Neuron (in vitro differentiated cells): ENCODE data around the gene S100A12.
"Not testable (repeated sequence)": the region's sequence is repeated elsewhere in the genome, so short reads cannot be mapped to it uniquely, and the experiment has no call there.

Experiments
- H2AFZ ChIP-seq: one replicate; pipeline ENCODE4 v1.6.1; 2013; ENCODE audit warnings: low read depth, mild to moderate bottlenecking, inconsistent platforms, low read length, moderate library complexity
- H3K27me3 ChIP-seq: one replicate; pipeline ENCODE4 v1.6.1; 2013; ENCODE audit warnings: low read length; ENCODE audit not compliant: insufficient read depth
- H3K36me3 ChIP-seq: one replicate; pipeline ENCODE4 v1.6.1; 2013; ENCODE audit warnings: low read length; ENCODE audit not compliant: insufficient read depth
- H3K4me1 ChIP-seq: one replicate; pipeline ENCODE4 v1.6.1; 2013; ENCODE audit warnings: low read length; ENCODE audit not compliant: insufficient read depth
- H3K4me3 ChIP-seq: 2 replicates; pipeline ENCODE4 v1.5.1; 2013; ENCODE audit warnings: mild to moderate bottlenecking, low read length, moderate library complexity
- H3K9me3 ChIP-seq: one replicate; pipeline ENCODE4 v1.6.1; 2013; ENCODE audit warnings: low read length

S100A12 gene

DNA sequence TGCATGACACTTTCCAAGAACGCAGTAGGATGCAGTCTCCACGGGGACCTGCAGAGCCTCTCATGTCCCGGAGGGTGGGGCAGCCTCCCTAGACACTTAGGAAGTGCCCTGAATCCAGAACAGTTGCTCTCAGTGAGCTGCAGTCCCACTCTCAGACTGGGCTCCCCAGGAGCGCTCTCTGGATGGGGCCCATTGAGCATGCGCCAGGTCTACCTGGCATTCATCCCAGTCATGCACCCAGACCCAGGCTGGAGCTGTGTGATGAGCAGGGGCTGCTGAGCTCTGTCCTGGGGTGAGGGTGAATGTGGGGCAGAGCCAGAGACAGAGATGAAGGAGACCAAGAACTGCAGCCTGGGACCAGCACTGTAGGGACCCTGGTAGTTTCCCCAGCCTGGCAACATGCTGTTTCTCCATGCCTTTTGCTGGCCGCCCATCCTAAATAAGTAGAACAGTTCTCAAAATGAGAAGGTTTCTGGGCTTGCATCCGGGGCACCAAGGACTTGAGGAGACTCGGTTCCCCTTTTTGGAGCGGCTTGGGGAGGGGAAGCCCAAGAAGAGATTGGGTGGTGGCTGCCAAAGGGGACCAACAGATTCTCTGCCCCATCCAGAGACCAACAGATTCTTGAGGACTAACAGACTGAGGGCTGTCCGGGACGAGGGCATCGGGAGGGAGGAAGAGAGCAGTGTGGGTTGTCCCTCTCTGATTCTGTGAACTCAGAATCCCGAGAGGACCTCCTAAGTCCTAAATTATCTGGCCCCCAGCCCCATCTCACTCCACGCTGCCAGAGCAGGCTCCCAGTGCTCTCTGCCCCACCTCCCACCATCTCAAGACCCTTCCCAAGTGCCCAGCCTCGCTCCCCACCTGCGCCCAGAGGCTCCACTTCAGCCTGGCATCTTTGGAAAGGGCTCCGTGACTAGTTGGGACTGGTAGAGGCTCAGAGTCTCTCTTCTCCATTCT is 25.8 kb downstream of the S100A12 start:
- H3K27me3 ChIP-seq = peaks cover 4% of the 10 kb centered on the region
- no peak overlapping the region for H2AFZ ChIP-seq
- no peaks in the 10 kb centered on the region for H3K36me3 ChIP-seq
- no peaks in the 10 kb centered on the region for H3K4me1 ChIP-seq
- H3K9me3 ChIP-seq = no peaks in the 10 kb centered on the region
- H3K4me3 ChIP-seq = no peak overlapping the region

GRCh38 chr1:153348511-153349362 is 26.7 kb downstream of the S100A12 start, which contains the start of gene PGLYRP4:
Gene PGLYRP4 (minus strand): TSS chr1:153348841. CDS start chr1:153347932, 909 bp downstream.
- Histone ChIP-seq H3K36me3 (no peaks in the 10 kb centered on the region), H2AFZ (no peak within 1 kb of the TSS), H3K4me3 (no peak within 1 kb of the TSS), H3K9me3 (no peaks in the 10 kb centered on the region), H3K27me3 (peaks cover 7% of the 10 kb centered on the region), H3K4me1 (no peaks in the 10 kb centered on the region)

GRCh38 chr1:153347856-153348255 is 27.6 kb downstream of the S100A12 start:
- H3K27me3 ChIP-seq = peaks cover 7% of the 10 kb centered on the region
- H3K4me1 ChIP-seq = no peaks in the 10 kb centered on the region
- no peaks in the 10 kb centered on the region for H3K36me3 ChIP-seq
- H3K9me3 ChIP-seq = no peaks in the 10 kb centered on the region
- H2AFZ ChIP-seq = no peak overlapping the region
- H3K4me3 ChIP-seq = no peak overlapping the region

- not testable (repeated sequence) for H2AFZ ChIP-seq, H3K9me3 ChIP-seq, H3K36me3 ChIP-seq, H3K4me3 ChIP-seq, H3K4me1 ChIP-seq, H3K27me3 ChIP-seq
Observed at GRCh38 chr1:153347049-153347448, 28.4 kb downstream of the S100A12 start.

GRCh38 chr1:153346077-153346723 is 29.2 kb downstream of the S100A12 start:
- no peaks in the 10 kb centered on the region for H3K36me3 ChIP-seq
- no peak overlapping the region for H2AFZ ChIP-seq
- H3K4me1 ChIP-seq = no peaks in the 10 kb centered on the region
- H3K27me3 ChIP-seq = peaks cover 7% of the 10 kb centered on the region
- no peaks in the 10 kb centered on the region for H3K9me3 ChIP-seq
- no peak overlapping the region for H3K4me3 ChIP-seq

- Histone ChIP-seq H2AFZ (no peak overlapping the region), H3K9me3 (no peaks in the 10 kb centered on the region), H3K4me3 (no peak overlapping the region), H3K27me3 (peaks cover 7% of the 10 kb centered on the region), H3K36me3 (no peaks in the 10 kb centered on the region), H3K4me1 (no peaks in the 10 kb centered on the region)
Observed at GRCh38 chr1:153345187-153346076, 30.0 kb downstream of the S100A12 start.

DNA sequence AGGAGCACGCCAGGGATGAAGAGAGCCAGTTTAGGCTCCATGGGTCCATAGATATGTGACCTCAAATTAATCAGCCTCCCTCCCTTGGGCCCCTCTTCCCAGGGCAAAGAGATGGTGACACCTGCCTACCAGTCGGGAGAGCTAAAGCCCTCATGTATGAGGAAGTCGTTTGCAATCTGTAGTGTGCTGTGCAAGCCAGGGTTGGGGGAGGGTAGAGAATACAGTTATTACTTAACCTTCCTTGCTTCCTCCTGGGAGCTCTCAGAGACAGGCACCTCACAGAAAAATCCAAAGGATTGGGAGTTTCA is 30.7 kb downstream of the S100A12 start:
- H3K9me3 ChIP-seq = no peaks in the 10 kb centered on the region
- no peak overlapping the region for H3K4me3 ChIP-seq
- H3K36me3 ChIP-seq = no peaks in the 10 kb centered on the region
- H3K4me1 ChIP-seq = no peaks in the 10 kb centered on the region
- peaks cover 7% of the 10 kb centered on the region for H3K27me3 ChIP-seq
- H2AFZ ChIP-seq = no peak overlapping the region

GRCh38 chr1:153343811-153344717 is 31.4 kb downstream of the S100A12 start:
- Histone ChIP-seq H3K36me3 (no peaks in the 10 kb centered on the region), H3K4me1 (no peaks in the 10 kb centered on the region), H3K4me3 (no peak overlapping the region), H3K9me3 (no peaks in the 10 kb centered on the region), H2AFZ (no peak overlapping the region), H3K27me3 (peaks cover 5% of the 10 kb centered on the region)

DNA sequence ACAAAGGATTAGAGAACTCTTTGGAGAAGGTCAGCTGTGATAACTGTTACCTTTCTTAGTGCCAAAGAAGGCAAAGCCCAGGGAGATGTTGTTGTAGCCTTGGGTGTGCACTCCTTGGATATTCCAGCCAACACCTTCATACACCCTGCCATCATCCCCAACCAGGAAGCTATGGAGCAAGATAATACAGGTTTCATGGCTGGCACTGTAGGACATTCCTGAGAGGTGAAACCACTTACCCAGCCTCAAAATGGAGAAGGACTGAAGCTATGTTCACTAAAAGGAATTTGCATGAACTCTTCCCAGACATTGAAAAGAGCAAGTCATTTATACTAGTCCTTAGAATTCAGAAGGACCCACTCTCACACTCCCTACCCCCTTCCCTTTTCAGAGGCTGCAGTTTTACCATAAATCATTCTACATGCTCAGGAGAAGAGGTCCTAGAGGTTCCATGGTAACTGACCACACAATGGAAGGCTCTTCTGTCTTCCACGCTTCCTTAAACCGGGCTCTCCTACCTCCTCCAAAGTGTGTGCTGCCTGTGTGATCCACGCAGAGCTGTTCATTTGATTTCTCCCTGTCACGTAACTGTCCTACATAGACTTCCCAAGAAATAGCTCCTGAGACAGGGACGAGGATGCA is 32.3 kb downstream of the S100A12 start:
- no peak overlapping the region for H3K4me3 ChIP-seq

DNA sequence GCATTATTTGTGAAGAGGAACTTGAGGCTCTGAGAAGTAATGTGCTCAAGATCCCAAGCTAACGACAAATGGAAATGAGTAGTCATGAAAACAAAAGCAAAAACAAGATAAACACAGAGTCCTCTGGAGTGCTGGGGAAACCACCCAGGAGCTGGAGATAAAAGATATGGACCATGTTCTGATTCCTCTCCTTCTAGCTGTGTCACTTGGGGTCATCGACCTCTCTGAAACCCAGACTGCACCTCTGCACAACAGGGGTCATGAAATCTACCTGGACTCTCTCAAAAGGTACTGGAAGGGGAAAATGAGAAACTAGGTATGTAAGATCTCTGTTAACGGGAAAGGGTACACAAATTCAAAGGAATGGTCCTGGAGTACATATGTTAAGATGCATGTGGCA is 33.2 kb downstream of the S100A12 start:
- H3K9me3 ChIP-seq = no peaks in the 10 kb centered on the region
- peaks cover 4% of the 10 kb centered on the region for H3K27me3 ChIP-seq
- no peaks in the 10 kb centered on the region for H3K4me1 ChIP-seq
- no peak overlapping the region for H3K4me3 ChIP-seq
- no peaks in the 10 kb centered on the region for H3K36me3 ChIP-seq
- H2AFZ ChIP-seq = no peak overlapping the region

More for the DNA sequence above, 32.3 kb downstream of the S100A12 start:
- Histone ChIP-seq H3K36me3 (no peaks in the 10 kb centered on the region), H3K4me1 (no peaks in the 10 kb centered on the region), H2AFZ (no peak overlapping the region), H3K9me3 (no peaks in the 10 kb centered on the region), H3K27me3 (peaks cover 4% of the 10 kb centered on the region)

DNA sequence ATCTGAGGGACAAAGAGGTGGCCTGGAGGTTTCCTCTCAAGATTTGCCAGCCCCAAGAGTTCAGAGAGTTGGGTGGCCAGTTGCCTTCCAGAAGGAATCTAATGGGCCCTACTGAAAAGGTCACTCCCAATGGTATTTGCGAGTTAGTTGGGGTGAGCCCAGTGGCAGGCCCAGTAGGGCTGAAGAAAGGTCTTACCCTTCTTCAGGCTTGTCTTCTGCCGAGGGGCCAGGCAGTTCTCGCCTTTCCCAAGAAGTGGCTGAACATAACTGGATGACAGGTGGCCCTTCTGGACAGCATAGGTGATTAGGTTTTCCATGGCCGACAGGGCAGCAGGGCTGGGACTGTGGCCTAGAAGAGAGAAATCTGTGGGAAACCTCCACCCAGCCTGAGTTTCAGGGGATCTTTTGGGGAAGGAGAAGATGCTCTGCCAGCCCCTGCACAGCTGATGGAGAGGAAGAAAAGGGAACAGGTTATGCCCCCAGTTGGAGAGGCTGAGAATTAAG is 33.9 kb downstream of the S100A12 start:
- Histone ChIP-seq H3K27me3 (peaks cover 4% of the 10 kb centered on the region), H3K36me3 (no peaks in the 10 kb centered on the region), H3K4me3 (no peak overlapping the region), H3K9me3 (no peaks in the 10 kb centered on the region), H2AFZ (no peak overlapping the region), H3K4me1 (no peaks in the 10 kb centered on the region)
